ENCODE data around the gene BTN2A1. TPM values are rescaled to one million over a fixed set of nuclear protein-coding genes. Genes with fewer than 3 reads are reported as not detected.
A peak's percentile ranks its signal among the peaks of the same experiment; 100 is the strongest.
"Not testable (repeated sequence)": the region's sequence is repeated elsewhere in the genome, so short reads cannot be mapped to it uniquely, and the experiment has no call there.

The BTN2A1 gene
- total RNA-seq, 1 donor from 2014 or later, result 7.9 TPM

- peak; percentile 38 to 45 for DNase-seq (ENCODE audit: low read depth in 2 of 2)
Measured at GRCh38 chr6:26493258-26493657, 35.5 kb downstream of the BTN2A1 start.

DNA sequence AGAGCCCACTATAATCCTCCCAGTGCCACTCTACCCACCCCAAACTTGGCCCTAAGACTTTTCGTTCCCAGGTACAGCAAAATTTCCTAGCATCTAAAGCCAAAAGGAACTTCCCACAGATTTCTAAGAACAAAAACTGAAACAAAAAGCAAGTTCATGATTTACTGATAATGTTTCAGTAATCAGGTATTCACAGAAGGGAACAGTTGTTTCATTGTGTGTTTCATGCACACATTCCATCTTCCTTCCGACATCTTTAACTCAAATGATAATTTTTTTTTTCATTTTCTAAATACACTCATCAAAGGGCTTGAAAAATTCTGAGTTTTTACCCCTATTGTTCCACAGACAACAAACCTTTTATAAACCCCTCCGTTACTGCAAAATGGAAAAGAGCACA lies 36.4 kb downstream of the BTN2A1 start:
- DNase-seq (ENCODE audit: low read depth in 2 of 2), result no peak

DNA sequence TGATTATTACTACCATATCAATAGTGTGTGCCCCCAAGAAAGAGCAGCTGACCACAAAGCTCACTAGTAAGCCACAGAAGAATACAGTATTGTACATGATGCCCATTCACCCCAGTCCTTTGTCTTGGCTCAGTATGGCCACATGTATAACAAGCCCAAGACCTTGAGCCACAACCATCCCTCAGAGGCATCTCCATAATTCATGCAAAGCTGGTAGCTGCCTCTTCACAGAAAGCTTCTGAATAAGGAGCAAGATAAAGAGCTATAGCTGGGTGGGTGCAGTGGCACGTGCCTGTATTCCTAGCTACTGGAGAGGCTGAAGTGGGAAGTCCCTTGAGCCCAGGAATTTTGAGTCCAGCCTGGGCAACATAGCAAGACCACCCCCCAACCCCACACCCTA lies 37.5 kb downstream of the BTN2A1 start:
- no peak for DNase-seq (ENCODE audit: low read depth in 2 of 2)

DNA sequence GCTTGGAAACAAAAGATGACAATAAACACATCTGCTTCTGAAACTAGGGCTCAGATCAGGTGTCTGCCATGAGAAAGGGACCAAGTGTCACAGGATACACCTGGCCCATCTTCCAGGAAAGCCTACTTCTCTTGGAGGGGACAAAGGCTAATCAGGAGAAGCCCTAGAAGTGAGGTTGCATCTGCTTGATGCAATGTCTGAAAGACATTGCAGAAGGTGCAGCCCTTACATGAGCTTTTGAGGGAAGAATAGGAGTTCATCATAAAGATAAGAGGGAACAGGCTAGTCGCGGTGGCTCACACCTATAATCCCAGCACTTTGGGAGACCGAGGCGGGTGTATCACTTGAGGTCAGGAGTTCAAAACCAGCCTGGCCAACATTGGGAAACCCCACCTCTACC lies 39.9 kb downstream of the BTN2A1 start:
- no peak for DNase-seq (ENCODE audit: low read depth in 2 of 2)

GRCh38 chr6:26500102-26500501 lies 42.3 kb downstream of the BTN2A1 start, which contains the start of gene BTN1A1:
Gene BTN1A1 (plus strand): TSS chr6:26500303. CDS start chr6:26501287, 984 bp downstream.
- DNase-seq (ENCODE audit: low read depth in 2 of 2), result no peak

- peak; percentile 13 to 23 for DNase-seq (ENCODE audit: low read depth in 2 of 2)
Measured at GRCh38 chr6:26501482-26501986, 43.8 kb downstream of the BTN2A1 start.

GRCh38 chr6:26502165-26502564 lies 44.4 kb downstream of the BTN2A1 start:
- DNase-seq (ENCODE audit: low read depth in 2 of 2), result no peak

- no peak for DNase-seq (ENCODE audit: low read depth in 2 of 2)
Measured at GRCh38 chr6:26502626-26503025, 44.9 kb downstream of the BTN2A1 start.

- DNase-seq (ENCODE audit: low read depth in 2 of 2), result no peak
Measured at GRCh38 chr6:26507658-26508057, 49.9 kb downstream of the BTN2A1 start.

DNA sequence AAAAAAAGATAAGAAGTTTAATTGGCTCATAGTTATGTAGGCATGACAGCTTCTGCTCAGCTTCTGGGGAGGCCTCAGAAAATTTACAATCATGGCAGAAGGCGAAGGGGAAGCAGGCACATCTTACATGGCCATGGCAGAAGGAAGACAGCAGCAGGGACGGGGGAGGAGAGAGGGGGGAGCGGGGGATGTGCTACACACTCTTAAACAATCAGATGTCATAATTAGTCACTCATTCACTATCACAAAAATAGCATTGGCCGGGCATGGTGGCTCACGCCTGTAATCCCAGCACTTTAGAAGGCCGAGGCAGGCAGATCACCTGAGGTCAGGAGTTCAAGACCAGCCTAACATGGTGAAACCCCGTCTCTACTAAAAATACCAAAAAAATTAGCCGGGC lies 53.3 kb downstream of the BTN2A1 start:
- DNase-seq (ENCODE audit: low read depth in 2 of 2), result not testable (repeated sequence)

- no peak for DNase-seq (ENCODE audit: low read depth in 2 of 2)
Measured at GRCh38 chr6:26514984-26515383, 57.2 kb downstream of the BTN2A1 start.

- no peak for DNase-seq (ENCODE audit: low read depth in 2 of 2)
Measured at GRCh38 chr6:26516481-26517427, 59.0 kb downstream of the BTN2A1 start.

Other genes starting within 250 kb of the BTN2A1 start
- 14.9 and 15.9 TPM in 2 replicates for gene BTN3A2, start 92.8 kb upstream of the BTN2A1 start, total RNA-seq
- gene BTN2A2, start 74.8 kb upstream of the BTN2A1 start, total RNA-seq, result 7.4 and 10.9 TPM in 2 replicates
- gene BTN3A1, start 55.7 kb upstream of the BTN2A1 start, total RNA-seq, result 6.8 and 11.5 TPM in 2 replicates
- gene BTN3A3, start 17.5 kb upstream of the BTN2A1 start, total RNA-seq, result 8.1 and 9.7 TPM in 2 replicates
- gene BTN1A1, start 42.3 kb downstream of the BTN2A1 start, total RNA-seq, result not detected in 2 replicates
- 45.5 and 52.4 TPM in 2 replicates for gene HMGN4, start 80.4 kb downstream of the BTN2A1 start, total RNA-seq
- gene ABT1, start 139.0 kb downstream of the BTN2A1 start, total RNA-seq, result 15.7 and 21.4 TPM in 2 replicates
- 9.8 and 14.3 TPM in 2 replicates for gene ZNF322, start 201.8 kb downstream of the BTN2A1 start, total RNA-seq